K562 (cell line): ENCODE measurements around the gene ZSCAN22. TPM values are rescaled to one million over a fixed set of nuclear protein-coding genes. Genes with fewer than 3 reads are reported as not detected.

ENCODE experiments used
- CTBP1 ChIP-seq: fragments of 450-650 bp; IDR thresholded peaks from 2 replicates; pipeline ENCODE4 v1.6.1; 2016; ENCODE audit warnings: borderline replicate concordance
- ETV5 ChIP-seq: sonication (generic); formaldehyde crosslinking; IDR thresholded peaks from 2 replicates; pipeline ENCODE4 v1.4.0; 2020; ENCODE audit warnings: low read depth, mild to moderate bottlenecking, missing genetic modification reagents
- GATAD2A ChIP-seq: fragments of 450-650 bp; IDR thresholded peaks from 2 replicates; pipeline ENCODE4 v1.6.1; 2017
- GATAD2B ChIP-seq: fragments of 450-650 bp; IDR thresholded peaks from 2 replicates; pipeline ENCODE4 v1.6.1; 2017; ENCODE audit warnings: mild to moderate bottlenecking, borderline replicate concordance
- HDAC2 ChIP-seq: fragments of 450-650 bp; IDR thresholded peaks from 2 replicates; pipeline ENCODE4 v1.6.1; 2016; ENCODE audit warnings: mild to moderate bottlenecking
- HDGF ChIP-seq: fragments of 450-650 bp; IDR thresholded peaks from 2 replicates; pipeline ENCODE4 v1.6.1; 2016
- JUNB ChIP-seq: fragments of 450-650 bp; formaldehyde crosslinking; conservative IDR thresholded peaks from 2 replicates; pipeline ENCODE4 v1.4.0; 2020; ENCODE audit warnings: mild to moderate bottlenecking
- KDM5B ChIP-seq: fragments of 200-600 bp; sonication (generic); IDR thresholded peaks from 2 replicates; pipeline ENCODE4 v1.6.1; 2012; ENCODE audit warnings: low read depth, mild to moderate bottlenecking, moderate library complexity, low read length, control low read depth, inconsistent platforms; ENCODE audit not compliant: insufficient replicate concordance
- KLF6 ChIP-seq: fragments of 250-450 bp; sonication (Bioruptor Pico); IDR thresholded peaks from 2 replicates; pipeline ENCODE4 v1.4.0; 2020; ENCODE audit warnings: mild to moderate bottlenecking, moderate library complexity, borderline replicate concordance
- POLR2A ChIP-seq: fragments of 450-650 bp; conservative IDR thresholded peaks from 2 replicates; pipeline ENCODE4 v1.6.1; 2016
- POLR2H ChIP-seq: IDR thresholded peaks from 2 replicates; pipeline ENCODE4 v1.6.1; 2016; ENCODE audit warnings: missing genetic modification characterization, low read depth, mild to moderate bottlenecking, control low read depth, missing compliant biosample characterization, moderate library complexity
- PYGO2 ChIP-seq: fragments of 450-650 bp; IDR thresholded peaks from 2 replicates; pipeline ENCODE4 v1.6.1; 2016; ENCODE audit warnings: mild to moderate bottlenecking, missing genetic modification characterization, moderate library complexity, missing compliant biosample characterization
- STAT5A ChIP-seq: IDR thresholded peaks from 2 replicates; pipeline ENCODE4 v1.6.1; 2012; ENCODE audit warnings: low read length, inconsistent platforms, borderline replicate concordance
- TARDBP ChIP-seq: fragments of 450-650 bp; IDR thresholded peaks from 2 replicates; pipeline ENCODE4 v1.6.1; 2016
- TOE1 ChIP-seq, 2 experiments: fragments of 450-650 bp in 1 of 2; sonication (generic) in 1 of 2; formaldehyde crosslinking in 1 of 2; IDR thresholded peaks; 2 replicates each; pipeline versions ENCODE4 v1.7.1 to v1.8.0; 2016 to 2022; ENCODE audit warnings: borderline replicate concordance in 2 of 2, mild to moderate bottlenecking in 2 of 2, antibody characterized with exemption in 1 of 2, inconsistent platforms in 1 of 2, low read depth in 1 of 2, missing genetic modification reagents in 1 of 2, moderate library complexity in 1 of 2
- XRCC3 ChIP-seq: fragments of 450-650 bp; IDR thresholded peaks from 2 replicates; pipeline ENCODE4 v1.6.1; 2017; ENCODE audit warnings: mild to moderate bottlenecking, moderate library complexity
- ZFX ChIP-seq: sonication (generic); formaldehyde crosslinking; IDR thresholded peaks from 2 replicates; pipeline ENCODE4 v1.8.0; 2022; ENCODE audit warnings: mild to moderate bottlenecking, missing genetic modification reagents, moderate library complexity
- ZNF431 ChIP-seq: sonication (generic); formaldehyde crosslinking; IDR thresholded peaks from 2 replicates; pipeline ENCODE4 v1.8.0; 2022; ENCODE audit warnings: mild to moderate bottlenecking, missing genetic modification reagents
- polyA plus RNA-seq, 8 experiments: library from polyadenylated mRNA; depleted of rRNA in 4 of 8; stranded (reverse) in 5 of 8; unstranded in 3 of 8; fragments of >200 nt; fragmentation: Nextera tagmentation in 2 of 8; fragmentation: Illumina TruSeq in 1 of 8; extraction: Ambion mirVana in 2 of 8; extraction: Trizol in 1 of 8; gene quantifications; 2 replicates each; pipeline versions ENCODE4 v1.2.1 to v1.2.3, GENCODE V29; 2011 to 2014; ENCODE audit warnings: inconsistent platforms in 1 of 8, missing spikeins in 1 of 8
- total RNA-seq, 7 experiments: library from RNA; depleted of rRNA in 6 of 7; stranded (reverse); fragments of >200 nt in 6 of 7; fragmentation: Illumina TruSeq in 2 of 7; extraction: Trizol in 2 of 7; gene quantifications; 2 replicates each; pipeline versions ENCODE4 v1.2.1 to v1.2.3, GENCODE V29; 2011 to 2021; ENCODE audit warnings: low replicate concordance in 1 of 7
- TF ChIP-seq, protein P1 (sequence below), 2 experiments: fragments of 450-650 bp in 1 of 2; IDR thresholded peaks; 2 replicates each; pipeline ENCODE4 v1.6.1; 2011 to 2017; ENCODE audit warnings: low read depth in 2 of 2, antibody characterized with exemption in 1 of 2, borderline replicate concordance in 1 of 2, low read length in 1 of 2, mild to moderate bottlenecking in 1 of 2, mixed read lengths in 1 of 2; ENCODE audit not compliant: control insufficient read depth in 1 of 2
- TF ChIP-seq, protein P2 (sequence below): fragments of 250-450 bp; sonication (Bioruptor Pico); IDR thresholded peaks from 2 replicates; pipeline ENCODE4 v1.5.0; 2021
- TF ChIP-seq, protein P3 (sequence below): fragments of 450-650 bp; IDR thresholded peaks from 2 replicates; pipeline ENCODE4 v1.6.1; 2016
- TF ChIP-seq, protein P4 (sequence below): sonication (generic); formaldehyde crosslinking; IDR thresholded peaks from 2 replicates; pipeline ENCODE4 v1.8.0; 2022; ENCODE audit warnings: mild to moderate bottlenecking, low read depth, missing genetic modification reagents

Gene ZSCAN22
- total and polyA plus RNA-seq, 9 of the 15 experiments (the other 6 are each of a cell fraction or from before 2014, with no cell fraction given): 0.98 to 5.3 (median 3.0) TPM

DNA sequence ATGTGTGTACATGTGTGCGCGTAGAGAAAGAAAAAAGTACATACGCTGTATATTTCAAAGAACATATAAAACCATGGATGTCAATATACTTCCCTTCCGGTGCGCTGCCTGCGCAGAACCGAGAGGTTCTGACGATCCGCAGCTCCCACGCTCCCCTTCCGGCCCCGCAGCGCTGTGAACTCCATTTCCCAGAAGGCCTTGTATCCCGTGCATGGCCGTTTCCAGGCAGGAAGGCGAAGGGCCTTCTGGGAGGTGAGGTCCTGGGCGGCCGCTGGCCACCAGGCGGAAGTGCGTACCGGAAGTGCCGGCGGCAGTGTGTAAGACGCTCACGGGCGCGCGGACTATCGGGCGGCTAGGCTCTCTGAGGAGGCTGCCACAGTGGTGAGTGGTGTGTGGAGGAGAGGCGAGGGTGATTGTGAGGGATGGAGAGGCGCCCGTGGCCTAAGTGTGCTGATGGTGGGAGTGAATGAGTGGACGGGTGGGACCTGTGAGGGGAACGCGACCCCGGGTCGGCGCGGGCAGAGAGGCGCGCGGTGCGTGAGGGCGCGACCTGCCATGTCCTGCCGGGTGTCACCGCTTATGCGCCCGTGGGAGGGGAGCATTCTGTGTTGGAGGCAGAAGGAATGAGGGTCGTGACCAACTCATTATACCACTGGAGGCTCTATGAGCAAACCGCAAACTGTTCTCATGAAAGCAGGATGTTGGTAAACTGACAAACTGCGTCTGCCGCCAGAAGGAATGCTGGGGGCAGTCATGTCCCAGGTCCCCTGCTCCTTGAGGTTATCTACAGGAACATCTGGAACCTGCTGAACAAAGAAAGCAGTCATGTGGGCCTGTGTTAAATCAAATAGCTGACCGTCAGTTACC is 21.5 kb upstream of the ZSCAN22 start, which contains the start of gene ERVK3-1 (continued):
- TF ChIP-seq, protein P1, sequence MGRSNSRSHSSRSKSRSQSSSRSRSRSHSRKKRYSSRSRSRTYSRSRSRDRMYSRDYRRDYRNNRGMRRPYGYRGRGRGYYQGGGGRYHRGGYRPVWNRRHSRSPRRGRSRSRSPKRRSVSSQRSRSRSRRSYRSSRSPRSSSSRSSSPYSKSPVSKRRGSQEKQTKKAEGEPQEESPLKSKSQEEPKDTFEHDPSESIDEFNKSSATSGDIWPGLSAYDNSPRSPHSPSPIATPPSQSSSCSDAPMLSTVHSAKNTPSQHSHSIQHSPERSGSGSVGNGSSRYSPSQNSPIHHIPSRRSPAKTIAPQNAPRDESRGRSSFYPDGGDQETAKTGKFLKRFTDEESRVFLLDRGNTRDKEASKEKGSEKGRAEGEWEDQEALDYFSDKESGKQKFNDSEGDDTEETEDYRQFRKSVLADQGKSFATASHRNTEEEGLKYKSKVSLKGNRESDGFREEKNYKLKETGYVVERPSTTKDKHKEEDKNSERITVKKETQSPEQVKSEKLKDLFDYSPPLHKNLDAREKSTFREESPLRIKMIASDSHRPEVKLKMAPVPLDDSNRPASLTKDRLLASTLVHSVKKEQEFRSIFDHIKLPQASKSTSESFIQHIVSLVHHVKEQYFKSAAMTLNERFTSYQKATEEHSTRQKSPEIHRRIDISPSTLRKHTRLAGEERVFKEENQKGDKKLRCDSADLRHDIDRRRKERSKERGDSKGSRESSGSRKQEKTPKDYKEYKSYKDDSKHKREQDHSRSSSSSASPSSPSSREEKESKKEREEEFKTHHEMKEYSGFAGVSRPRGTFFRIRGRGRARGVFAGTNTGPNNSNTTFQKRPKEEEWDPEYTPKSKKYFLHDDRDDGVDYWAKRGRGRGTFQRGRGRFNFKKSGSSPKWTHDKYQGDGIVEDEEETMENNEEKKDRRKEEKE (IDR thresholded peaks at IDR 0.05; ENCODE audit: borderline replicate concordance in 1 of 2, control insufficient read depth in 1 of 2, low read depth in 2 of 2, low read length in 1 of 2): peak in 1 of 2 experiments; percentile 62; a peak in 1 of 4 replicates
- TF ChIP-seq GATAD2A (peak; percentile 25; the same call in 1 of the 2 replicates), XRCC3 (no peak), ZFX (CRISPR knock-in tag) (peak; percentile 55), ETV5 (CRISPR knock-in tag) (peak; percentile 97), TARDBP (peak; percentile 66), PYGO2 (tag) (no peak), KLF6 (CRISPR knock-in tag) (no peak; the same call in 1 of the 2 replicates), CTBP1 (peak; percentile 93), STAT5A (no peak), HDAC2 (peak; percentile 76), POLR2A (peak; percentile 99), HDGF (no peak), JUNB (CRISPR knock-in tag) (no peak), ZNF431 (peak; percentile 85), KDM5B (peak; percentile 90), POLR2H (peak; percentile 84), TOE1 (IDR thresholded peaks at IDR 0.05; ENCODE audit: borderline replicate concordance) (peak; percentile 61; the same call in 1 of the 2 replicates), TOE1 (CRISPR knock-in tag; IDR thresholded peaks at IDR 0.05; ENCODE audit: borderline replicate concordance, low read depth) (no peak), GATAD2B (0 out of 2 replicates have a peak, but pooled peaks have one; percentile 54)
- TF ChIP-seq, protein P2, sequence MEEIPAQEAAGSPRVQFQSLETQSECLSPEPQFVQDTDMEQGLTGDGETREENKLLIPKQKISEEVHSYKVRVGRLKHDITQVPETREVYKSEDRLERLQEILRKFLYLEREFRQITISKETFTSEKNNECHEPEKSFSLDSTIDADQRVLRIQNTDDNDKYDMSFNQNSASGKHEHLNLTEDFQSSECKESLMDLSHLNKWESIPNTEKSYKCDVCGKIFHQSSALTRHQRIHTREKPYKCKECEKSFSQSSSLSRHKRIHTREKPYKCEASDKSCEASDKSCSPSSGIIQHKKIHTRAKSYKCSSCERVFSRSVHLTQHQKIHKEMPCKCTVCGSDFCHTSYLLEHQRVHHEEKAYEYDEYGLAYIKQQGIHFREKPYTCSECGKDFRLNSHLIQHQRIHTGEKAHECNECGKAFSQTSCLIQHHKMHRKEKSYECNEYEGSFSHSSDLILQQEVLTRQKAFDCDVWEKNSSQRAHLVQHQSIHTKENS (CRISPR knock-in tag): no peak
- TF ChIP-seq, protein P3, sequence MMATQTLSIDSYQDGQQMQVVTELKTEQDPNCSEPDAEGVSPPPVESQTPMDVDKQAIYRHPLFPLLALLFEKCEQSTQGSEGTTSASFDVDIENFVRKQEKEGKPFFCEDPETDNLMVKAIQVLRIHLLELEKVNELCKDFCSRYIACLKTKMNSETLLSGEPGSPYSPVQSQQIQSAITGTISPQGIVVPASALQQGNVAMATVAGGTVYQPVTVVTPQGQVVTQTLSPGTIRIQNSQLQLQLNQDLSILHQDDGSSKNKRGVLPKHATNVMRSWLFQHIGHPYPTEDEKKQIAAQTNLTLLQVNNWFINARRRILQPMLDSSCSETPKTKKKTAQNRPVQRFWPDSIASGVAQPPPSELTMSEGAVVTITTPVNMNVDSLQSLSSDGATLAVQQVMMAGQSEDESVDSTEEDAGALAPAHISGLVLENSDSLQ: no peak; the same call in none of the 2 replicates
- TF ChIP-seq, protein P4, sequence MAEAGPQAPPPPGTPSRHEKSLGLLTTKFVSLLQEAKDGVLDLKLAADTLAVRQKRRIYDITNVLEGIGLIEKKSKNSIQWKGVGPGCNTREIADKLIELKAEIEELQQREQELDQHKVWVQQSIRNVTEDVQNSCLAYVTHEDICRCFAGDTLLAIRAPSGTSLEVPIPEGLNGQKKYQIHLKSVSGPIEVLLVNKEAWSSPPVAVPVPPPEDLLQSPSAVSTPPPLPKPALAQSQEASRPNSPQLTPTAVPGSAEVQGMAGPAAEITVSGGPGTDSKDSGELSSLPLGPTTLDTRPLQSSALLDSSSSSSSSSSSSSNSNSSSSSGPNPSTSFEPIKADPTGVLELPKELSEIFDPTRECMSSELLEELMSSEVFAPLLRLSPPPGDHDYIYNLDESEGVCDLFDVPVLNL (CRISPR knock-in tag): peak; percentile 27; the same call in 1 of the 2 replicates
